ENCODE measurements around the gene SLC44A4. TPM values are rescaled to one million over a fixed set of nuclear protein-coding genes. Genes with fewer than 3 reads are reported as not detected.
"Not testable (repeated sequence)": the region's sequence is repeated elsewhere in the genome, so short reads cannot be mapped to it uniquely, and the experiment has no call there.

The SLC44A4 gene
- total RNA-seq, 1 donor from 2014 or later, result 1.8 TPM

DNA sequence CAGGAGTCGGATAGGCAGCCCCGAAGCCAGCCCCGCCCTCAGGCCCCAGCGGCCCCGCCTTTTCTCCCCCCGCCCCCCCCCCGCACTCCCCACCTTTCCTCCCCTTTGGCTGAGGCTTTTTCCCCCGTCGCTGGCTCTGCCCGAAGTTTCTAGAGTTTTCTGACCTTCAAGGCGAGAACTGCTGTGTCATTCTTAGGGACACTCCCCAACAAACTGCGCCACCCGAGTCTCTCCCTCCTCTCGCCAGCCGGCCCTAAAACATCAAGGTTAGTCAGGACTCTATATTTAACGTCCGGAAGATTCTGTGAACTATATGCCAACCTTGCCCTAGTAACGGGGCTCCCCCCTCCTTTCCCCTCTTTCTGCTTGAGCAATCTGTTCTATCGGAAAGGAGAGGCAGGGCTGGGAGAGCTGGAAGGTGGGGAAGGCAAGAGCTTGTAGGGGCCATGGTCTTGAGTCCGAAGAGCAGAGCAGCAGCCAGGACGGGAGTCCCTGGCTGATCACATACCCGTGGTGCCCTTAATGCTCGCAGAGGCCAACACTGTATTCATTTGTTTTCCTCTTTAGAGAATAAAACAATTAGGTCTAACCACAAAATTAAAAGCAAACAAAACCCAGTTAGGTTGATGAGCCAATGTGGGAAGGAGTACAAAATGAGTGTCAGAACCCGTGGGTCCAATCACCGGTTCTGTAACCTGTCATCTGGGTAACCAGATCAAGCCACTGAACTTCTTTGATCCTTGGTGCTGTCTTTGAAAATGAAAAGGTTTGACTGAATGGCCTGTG is 56.6 kb downstream of the SLC44A4 start:
- peak; percentile 78 for DNase-seq (ENCODE audit: low read depth)
- FAIRE-seq, result no peak
- Histone ChIP-seq H3K4me3 (ENCODE audit: low read depth, low read length) (peak overlapping the region; percentile 41), H3K27me3 (ENCODE audit: control insufficient read depth, insufficient read depth, low read length) (no peaks in the 10 kb centered on the region), H3K36me3 (ENCODE audit: control insufficient read depth, insufficient read depth, low read length) (no peaks in the 10 kb centered on the region)
- TF ChIP-seq, protein P1, sequence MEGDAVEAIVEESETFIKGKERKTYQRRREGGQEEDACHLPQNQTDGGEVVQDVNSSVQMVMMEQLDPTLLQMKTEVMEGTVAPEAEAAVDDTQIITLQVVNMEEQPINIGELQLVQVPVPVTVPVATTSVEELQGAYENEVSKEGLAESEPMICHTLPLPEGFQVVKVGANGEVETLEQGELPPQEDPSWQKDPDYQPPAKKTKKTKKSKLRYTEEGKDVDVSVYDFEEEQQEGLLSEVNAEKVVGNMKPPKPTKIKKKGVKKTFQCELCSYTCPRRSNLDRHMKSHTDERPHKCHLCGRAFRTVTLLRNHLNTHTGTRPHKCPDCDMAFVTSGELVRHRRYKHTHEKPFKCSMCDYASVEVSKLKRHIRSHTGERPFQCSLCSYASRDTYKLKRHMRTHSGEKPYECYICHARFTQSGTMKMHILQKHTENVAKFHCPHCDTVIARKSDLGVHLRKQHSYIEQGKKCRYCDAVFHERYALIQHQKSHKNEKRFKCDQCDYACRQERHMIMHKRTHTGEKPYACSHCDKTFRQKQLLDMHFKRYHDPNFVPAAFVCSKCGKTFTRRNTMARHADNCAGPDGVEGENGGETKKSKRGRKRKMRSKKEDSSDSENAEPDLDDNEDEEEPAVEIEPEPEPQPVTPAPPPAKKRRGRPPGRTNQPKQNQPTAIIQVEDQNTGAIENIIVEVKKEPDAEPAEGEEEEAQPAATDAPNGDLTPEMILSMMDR (IDR thresholded peaks at IDR 0.05; ENCODE audit: insufficient read depth, low read length, severe bottlenecking), result no peak

DNA sequence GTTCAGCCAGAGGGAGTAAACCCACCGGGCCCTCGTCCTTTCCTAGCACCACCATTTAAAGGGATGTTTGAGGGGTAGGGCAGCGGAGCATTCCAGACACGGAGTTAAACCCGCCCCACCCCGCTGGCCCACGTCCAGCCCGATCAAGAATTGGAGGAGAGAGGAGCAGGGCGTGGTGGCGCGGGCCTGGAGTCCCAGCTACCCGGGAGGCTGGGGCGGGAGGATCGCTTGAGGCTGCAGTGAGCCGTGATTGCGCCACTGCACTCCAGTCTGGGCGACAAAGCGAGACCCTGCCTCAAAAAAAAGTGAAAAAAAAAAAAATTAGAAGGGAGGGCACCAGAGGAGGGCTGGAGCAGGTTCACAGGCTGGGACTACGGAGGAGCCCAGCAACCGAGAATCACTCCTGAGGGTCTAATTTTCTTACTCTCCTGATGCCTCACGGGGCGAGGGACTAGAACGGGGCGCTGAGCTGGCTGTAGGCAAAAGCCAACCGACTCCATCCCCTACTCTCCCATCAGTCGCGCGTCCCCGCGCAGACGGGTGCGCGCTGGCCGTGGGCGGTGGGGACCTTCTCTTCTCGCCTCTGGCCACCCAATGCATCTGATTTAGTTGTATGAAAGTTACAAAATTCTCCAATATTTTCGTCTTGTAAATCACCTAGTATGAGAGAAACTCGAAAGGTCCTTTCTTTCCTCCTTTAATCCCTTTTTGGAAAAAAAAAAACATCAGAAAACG is 57.3 kb downstream of the SLC44A4 start:
- TF ChIP-seq, protein P1 (IDR thresholded peaks at IDR 0.05; ENCODE audit: insufficient read depth, low read length, severe bottlenecking), result no peak
- H3K4me3 ChIP-seq (ENCODE audit: low read depth, low read length), result peak overlapping the region; percentile 41
- H3K36me3 ChIP-seq (ENCODE audit: control insufficient read depth, insufficient read depth, low read length), result no peaks in the 10 kb centered on the region
- DNase-seq (ENCODE audit: low read depth) (no peak), FAIRE-seq (no peak)
- no peaks in the 10 kb centered on the region for H3K27me3 ChIP-seq (ENCODE audit: control insufficient read depth, insufficient read depth, low read length)

DNA sequence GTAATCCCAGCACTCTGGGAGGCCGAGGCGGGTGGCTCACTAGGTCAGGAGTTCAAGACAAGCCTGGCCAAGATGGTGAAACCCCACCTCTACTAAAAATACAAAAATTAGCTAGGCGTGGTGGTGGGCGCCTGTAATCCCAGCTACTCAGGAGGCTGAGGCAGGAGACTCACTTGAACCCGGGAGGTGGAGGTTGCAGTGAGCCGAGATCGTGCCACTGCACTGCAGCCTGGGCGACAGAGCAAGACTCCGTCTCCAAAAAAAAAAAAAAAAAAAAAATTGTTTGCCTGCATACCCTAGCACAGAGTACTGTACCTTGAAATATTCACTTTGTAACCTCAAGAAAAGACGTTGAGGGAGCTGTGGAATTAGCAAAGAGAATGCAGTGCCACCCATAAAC is 58.4 kb downstream of the SLC44A4 start:
- not testable (repeated sequence) for FAIRE-seq

DNA sequence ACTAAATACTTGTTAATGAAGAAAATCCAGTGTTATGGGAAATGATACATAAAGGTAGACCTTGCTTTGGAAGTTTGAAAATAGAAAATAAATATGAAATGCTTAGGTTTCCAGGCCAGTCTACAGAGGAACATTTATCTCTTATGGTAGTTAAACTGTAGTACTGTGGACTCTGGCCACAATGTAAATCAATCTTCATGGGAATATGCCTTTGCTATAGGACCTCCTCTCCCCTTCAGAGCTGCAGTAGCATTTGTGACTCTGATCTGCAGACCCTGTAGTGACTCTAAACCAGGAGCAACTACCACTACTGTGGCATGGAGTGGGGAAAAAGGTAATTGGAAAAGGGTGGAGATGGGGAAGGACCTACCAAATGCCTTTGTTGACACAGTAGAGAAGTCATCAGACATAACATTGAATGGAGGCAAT is 58.9 kb downstream of the SLC44A4 start:
- no peak for FAIRE-seq
- H3K36me3 ChIP-seq (ENCODE audit: control insufficient read depth, insufficient read depth, low read length), result no peaks in the 10 kb centered on the region
- TF ChIP-seq, protein P1 (IDR thresholded peaks at IDR 0.05; ENCODE audit: insufficient read depth, low read length, severe bottlenecking), result no peak
- no peak for DNase-seq (ENCODE audit: low read depth)
- no peak overlapping the region for H3K4me3 ChIP-seq (ENCODE audit: low read depth, low read length)
- no peaks in the 10 kb centered on the region for H3K27me3 ChIP-seq (ENCODE audit: control insufficient read depth, insufficient read depth, low read length)

More for the DNA sequence above, 58.4 kb downstream of the SLC44A4 start:
- not testable (repeated sequence) for H3K27me3 ChIP-seq (ENCODE audit: control insufficient read depth, insufficient read depth, low read length); H3K4me3 ChIP-seq (ENCODE audit: low read depth, low read length); DNase-seq (ENCODE audit: low read depth); H3K36me3 ChIP-seq (ENCODE audit: control insufficient read depth, insufficient read depth, low read length)

DNA sequence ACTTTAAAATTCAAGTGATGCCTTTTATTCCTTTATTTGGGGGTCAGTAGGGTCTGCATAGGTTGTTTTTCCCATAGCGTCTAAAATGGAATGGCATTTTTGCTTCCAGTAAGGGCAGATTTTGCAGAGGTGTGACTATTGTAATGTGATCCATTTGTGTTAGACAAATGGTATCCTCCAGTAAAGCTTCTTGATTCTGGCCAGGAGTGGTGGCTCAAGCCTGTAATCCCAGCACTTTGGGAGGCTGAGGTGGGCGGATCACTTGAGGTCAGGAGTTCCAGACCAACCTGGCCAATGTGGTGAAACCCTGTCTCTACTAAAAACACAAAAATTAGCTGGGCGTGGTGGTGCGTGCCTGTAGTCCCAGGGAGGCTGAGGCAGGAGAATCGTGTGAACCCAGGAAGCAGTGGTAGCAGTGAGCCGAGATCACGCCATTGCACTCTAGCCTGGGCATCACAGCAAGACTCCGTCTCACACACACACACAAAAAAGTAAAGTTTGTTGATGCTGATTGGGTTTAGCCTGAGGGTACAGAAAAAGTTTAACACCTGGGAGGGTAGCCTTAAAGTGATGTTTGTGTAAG is 60.8 kb downstream of the SLC44A4 start:
- not testable (repeated sequence) for H3K36me3 ChIP-seq (ENCODE audit: control insufficient read depth, insufficient read depth, low read length); H3K27me3 ChIP-seq (ENCODE audit: control insufficient read depth, insufficient read depth, low read length); DNase-seq (ENCODE audit: low read depth); FAIRE-seq
- peak overlapping the region; percentile 45 for H3K4me3 ChIP-seq (ENCODE audit: low read depth, low read length)

DNA sequence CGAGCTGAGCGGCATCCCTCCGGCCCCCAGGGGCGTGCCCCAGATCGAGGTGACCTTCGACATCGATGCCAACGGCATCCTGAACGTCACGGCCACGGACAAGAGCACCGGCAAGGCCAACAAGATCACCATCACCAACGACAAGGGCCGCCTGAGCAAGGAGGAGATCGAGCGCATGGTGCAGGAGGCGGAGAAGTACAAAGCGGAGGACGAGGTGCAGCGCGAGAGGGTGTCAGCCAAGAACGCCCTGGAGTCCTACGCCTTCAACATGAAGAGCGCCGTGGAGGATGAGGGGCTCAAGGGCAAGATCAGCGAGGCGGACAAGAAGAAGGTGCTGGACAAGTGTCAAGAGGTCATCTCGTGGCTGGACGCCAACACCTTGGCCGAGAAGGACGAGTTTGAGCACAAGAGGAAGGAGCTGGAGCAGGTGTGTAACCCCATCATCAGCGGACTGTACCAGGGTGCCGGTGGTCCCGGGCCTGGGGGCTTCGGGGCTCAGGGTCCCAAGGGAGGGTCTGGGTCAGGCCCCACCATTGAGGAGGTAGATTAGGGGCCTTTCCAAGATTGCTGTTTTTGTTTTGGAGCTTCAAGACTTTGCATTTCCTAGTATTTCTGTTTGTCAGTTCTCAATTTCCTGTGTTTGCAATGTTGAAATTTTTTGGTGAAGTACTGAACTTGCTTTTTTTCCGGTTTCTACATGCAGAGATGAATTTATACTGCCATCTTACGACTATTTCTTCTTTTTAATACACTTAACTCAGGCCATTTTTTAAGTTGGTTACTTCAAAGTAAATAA is 61.5 kb downstream of the SLC44A4 start:
- not testable (repeated sequence) for H3K27me3 ChIP-seq (ENCODE audit: control insufficient read depth, insufficient read depth, low read length); DNase-seq (ENCODE audit: low read depth); FAIRE-seq; H3K36me3 ChIP-seq (ENCODE audit: control insufficient read depth, insufficient read depth, low read length)
- H3K4me3 ChIP-seq (ENCODE audit: low read depth, low read length), result peak overlapping the region; percentile 45
